HG02870 (cell line): ENCODE measurements around the gene HSFX3.
"Not testable (repeated sequence)": the region's sequence is repeated elsewhere in the genome, so short reads cannot be mapped to it uniquely, and the experiment has no call there.

Experiments
- ATAC-seq: cut with Tn5 transposase; IDR thresholded peaks from one replicate; pipeline ENCODE4 v1.9.1; 2021; ENCODE audit warnings: mild to moderate bottlenecking, moderate library complexity; ENCODE audit not compliant: unreplicated experiment

Gene HSFX3

DNA sequence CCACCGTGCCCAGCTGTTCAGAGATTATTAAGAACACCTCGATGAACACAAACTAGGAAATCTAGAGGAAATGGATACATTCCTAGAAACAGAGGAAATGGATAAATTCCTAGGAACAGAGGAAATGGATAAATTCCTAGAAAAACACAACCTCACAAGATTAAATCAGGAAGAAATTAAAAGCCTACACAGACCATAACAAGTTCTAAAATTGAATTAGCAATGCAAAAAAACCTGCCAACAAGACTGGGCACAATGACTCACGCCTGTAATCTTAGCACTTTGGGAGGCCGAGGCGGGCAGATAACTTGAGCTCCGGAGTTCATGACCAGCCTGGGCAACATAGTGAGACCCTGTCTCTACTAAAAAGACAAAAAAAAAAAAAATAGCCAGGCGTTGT lies 31.5 kb downstream of the HSFX3 start:
- no peak for ATAC-seq

- ATAC-seq, result no peak
These were observed 32.4 kb downstream of the HSFX3 start for GRCh38 chrX:149517308-149517707.

GRCh38 chrX:149516604-149517003 lies 33.1 kb downstream of the HSFX3 start:
- ATAC-seq, result no peak

DNA sequence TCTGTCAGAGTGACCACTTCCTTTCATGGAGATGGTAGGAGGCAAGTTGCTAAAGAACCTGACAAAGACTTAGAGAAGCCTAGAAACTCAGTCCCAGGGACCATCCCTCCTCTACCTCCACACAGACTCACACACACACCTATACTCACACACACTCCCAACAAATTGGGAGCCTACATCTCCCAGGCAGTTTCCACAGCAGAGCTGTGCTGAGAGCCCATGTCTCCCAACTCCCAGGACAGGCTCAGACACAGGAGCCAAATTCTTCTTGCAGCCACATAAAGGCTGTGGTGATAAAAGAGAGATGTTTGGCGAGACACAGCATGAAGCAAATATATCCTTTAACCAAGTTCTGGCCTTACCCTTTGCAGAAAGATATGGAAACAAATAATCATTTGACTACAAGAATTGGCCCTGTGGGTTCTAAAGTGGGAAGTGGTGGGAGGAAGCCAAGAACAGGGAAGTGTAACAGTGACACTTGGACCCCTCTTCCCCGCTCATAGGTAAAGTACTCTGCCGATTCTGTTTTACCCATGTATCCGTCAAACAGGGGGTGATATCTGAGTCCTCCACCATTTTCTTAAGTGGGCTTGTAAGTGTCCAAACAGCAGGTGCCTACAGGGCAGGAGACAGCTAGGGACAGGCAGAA lies 33.6 kb downstream of the HSFX3 start:
- no peak for ATAC-seq

DNA sequence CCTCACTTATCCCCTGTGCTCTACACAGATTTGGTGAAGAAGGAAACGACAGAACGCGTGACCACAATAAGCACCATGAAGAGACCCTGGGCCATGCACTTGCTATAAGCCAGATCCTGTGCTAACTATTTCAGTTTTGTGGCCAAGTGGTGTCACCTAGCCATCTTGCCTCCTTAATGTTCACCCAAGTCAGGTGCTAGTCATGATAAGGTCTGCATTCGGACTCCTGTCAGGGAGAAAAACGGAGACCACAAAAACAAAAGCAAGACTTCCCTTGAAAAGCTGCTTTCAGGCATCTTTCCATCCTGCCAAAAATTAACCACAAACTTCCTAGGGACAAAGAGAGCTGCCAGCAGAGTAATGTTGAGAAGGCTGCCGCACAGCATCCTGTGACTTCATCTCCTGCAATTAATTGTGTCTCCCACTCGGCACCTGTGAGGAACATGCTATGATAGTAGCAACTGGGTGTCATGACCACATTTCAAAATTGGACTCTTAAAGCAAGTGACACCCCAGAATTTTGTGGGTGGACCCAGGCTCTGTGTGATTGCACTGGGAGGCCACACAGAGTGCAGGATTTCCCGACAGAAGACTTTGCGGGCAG lies 35.8 kb downstream of the HSFX3 start:
- ATAC-seq, result no peak

GRCh38 chrX:149512225-149512885 lies 37.4 kb downstream of the HSFX3 start:
- peak; percentile 74 for ATAC-seq

DNA sequence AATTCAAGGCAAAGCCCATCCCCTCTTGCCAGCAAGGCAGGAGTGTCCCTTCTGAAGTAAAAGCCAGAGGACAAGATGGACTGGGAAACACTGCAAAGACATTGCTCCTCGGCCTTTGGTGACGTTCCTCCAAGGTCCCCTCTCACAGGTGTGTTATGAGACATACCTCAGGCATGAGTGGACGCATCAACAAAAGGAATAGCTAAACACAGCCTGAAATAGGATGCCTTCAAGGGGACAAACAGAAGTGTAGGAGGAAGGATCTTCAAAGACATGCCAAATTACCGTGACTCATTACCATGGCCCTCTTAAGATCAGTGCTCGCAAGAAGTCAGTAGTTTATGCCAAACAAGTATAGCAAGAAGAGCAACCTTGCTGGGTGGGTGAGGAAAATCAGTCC lies 38.6 kb downstream of the HSFX3 start:
- ATAC-seq, result no peak

DNA sequence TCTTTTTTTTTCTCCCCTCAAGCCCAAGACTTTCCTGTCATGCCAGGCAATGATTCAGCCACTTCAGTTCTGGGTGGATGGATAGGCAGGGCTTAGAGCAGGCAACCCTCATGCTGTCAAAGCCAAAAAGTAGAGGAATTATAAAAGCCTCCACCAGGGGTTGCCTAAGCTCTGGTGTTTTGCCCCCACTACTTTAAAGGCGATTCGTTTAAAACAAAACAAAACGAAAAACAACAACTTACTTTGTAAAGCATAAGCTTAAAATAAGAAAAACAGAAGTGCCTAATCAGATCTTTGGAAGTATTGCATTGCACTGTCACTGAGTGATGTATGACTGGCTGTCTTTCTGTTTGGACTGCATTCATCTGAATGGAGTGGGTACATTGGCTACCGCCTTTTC lies 39.3 kb downstream of the HSFX3 start:
- no peak for ATAC-seq

DNA sequence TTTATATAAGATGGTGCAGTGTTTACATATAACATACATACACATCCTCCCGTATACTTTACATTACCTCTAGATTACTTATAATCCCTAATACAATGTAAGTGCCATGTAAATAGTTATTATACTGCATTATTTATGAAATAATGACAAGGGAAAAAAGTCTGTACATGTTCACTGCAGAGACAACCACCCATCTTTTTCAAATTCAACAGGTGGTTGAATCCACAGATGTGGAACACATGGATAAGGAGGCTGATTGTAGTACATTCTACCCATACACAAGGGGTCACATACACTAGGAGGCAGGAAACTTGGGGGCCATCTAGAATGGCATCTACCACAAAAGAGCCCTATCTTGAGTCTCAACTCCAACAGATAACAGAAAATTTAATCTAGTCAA lies 41.3 kb downstream of the HSFX3 start:
- no peak for ATAC-seq

- ATAC-seq, result no peak
These were observed 43.4 kb downstream of the HSFX3 start for GRCh38 chrX:149506349-149506748.

- ATAC-seq, result no peak
These were observed 44.1 kb downstream of the HSFX3 start for GRCh38 chrX:149505671-149506070.

DNA sequence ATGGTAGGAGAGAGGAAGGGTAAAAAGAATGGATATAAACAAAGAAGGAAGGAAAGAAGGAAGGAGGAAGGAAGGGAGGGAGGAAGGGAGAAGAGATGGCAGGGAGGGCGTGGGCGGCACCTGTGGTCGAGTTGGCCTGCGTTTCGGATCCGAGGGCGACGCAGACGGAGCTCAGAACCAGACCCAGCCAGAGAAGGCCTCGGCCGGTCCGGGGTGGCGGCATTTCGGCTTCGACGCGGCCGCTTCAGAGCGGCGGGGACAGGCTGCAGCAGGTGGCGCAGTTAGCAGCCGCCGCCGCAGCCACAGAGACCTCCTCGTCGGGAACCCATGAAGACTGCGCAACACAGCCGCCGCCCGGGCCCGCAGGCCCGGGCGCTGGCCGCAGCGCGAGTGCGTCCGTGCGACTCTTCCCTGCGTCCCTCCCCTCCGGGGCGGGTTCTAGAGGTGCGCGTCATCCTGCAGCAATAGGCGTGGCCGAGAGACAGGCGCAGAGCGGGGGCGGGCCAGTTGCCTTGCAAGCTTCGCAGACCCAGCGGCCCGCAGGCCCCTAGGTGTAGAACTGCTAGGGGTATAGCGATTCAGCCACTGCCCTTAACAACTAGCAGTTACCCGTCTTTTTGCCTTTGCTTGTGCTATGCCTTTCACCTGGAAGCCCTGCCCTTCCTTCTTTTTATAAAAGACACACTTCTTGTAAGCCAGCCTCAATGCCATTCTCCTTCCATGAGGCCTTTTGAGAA lies 44.6 kb downstream of the HSFX3 start, which contains the start of gene IDS:
TSS of gene IDS (minus strand) at position 392 of the 737 bp plus-strand sequence. CDS start at position 223, 169 bp downstream.
- peak; percentile 64 for ATAC-seq

GRCh38 chrX:149504226-149504914 lies 45.4 kb downstream of the HSFX3 start:
- peak; percentile 30 for ATAC-seq

DNA sequence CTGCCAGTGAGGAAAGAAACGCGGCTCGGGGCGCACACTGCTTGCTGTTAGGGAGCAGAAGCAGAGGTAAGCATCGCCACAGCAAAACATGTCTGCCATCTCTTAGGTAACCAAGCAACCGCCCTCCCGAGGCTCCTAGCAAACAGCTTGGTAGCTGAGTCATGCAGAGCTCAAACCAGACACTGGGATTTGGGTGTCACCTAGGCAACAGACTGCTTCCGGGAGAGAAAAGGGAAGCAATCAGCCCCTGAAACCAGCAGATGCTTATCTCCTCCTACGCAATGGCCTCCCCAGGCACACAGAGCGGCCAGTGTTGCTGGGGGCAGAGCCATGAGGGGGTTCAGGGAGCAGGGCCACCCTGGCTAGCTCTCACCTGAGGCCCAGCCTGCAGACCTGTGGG lies 46.3 kb downstream of the HSFX3 start:
- ATAC-seq, result peak; percentile 63

DNA sequence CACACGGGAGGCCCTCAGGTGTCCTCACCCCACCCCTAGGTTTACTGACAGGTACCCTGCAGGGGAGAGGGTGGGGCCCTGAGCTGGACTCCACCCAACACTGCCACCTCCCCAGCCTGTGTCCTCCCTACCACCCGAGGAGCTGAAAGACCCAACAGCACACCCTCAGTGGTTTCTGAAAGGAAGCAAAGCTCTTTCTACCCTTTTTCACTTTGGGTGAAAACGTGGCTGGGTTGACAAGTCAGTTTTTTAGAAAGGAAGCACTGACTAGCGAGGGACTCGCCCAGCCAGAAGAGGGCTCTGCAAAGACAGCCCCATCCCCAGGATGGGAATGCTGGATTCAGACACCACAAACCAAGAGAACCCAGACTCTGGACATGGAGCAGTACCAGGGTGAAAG lies 46.8 kb downstream of the HSFX3 start:
- ATAC-seq, result not testable (repeated sequence)

GRCh38 chrX:149499766-149500165 lies 50.0 kb downstream of the HSFX3 start:
- no peak for ATAC-seq

GRCh38 chrX:149498767-149499166 lies 51.0 kb downstream of the HSFX3 start:
- no peak for ATAC-seq
